ENCODE measurements around the gene SLC23A2. TPM values are rescaled to one million over a fixed set of nuclear protein-coding genes. Genes with fewer than 3 reads are reported as not detected.
"Not testable (repeated sequence)": the region's sequence is repeated elsewhere in the genome, so short reads cannot be mapped to it uniquely, and the experiment has no call there.

Gene SLC23A2
- polyA plus RNA-seq, 1 of the 3 experiments (the other 2 are of a cell fraction), result 14.0 TPM

DNA sequence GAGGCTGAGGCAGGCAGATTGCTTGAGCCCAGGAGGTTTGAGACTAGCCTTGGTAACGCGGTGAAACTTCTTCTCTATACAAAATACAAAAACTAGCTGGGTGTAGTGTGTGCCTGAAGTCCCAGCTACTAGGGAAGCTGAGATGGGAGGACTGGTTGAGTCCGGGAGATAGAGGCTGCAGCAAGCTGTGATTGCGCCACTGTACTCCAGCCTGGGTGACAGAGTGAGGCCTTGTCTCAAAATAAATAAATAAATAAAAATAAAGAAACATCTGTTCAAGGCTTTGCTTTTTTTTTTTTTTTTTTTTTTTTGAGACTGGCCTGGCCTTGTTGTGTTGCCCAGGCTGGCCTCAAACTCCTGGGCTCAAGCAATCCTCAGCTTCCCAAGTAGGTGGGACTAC, 23.7 kb upstream of the SLC23A2 start:
- Histone ChIP-seq H3K27ac (ENCODE audit: low read depth in 2 of 2, low read length in 1 of 2) (no peak overlapping the region), H3K9ac (no peak overlapping the region), H3K4me3 (ENCODE audit: low read depth in 2 of 2, low read length in 1 of 2) (no peak overlapping the region), H3K9me2 (no peaks in the 10 kb centered on the region), H3K36me3 (replicated peaks in 1 of 2; ENCODE audit: control insufficient read depth in 1 of 2, insufficient read depth in 2 of 2, low read length in 1 of 2) (no peaks in the 10 kb centered on the region), H3K9me3 (no peaks in the 10 kb centered on the region), H3K4me1 (ENCODE audit: control insufficient read depth in 1 of 2, insufficient read depth in 2 of 2, low read depth in 1 of 2, low read length in 1 of 2) (no peaks in the 10 kb centered on the region), H3K79me2 (ENCODE audit: insufficient read depth) (no peaks in the 10 kb centered on the region), H3F3A (replicated peaks; ENCODE audit: insufficient read depth) (no peaks in the 10 kb centered on the region), H3K4me2 (no peak overlapping the region), H2AFZ (ENCODE audit: low read depth) (no peak overlapping the region), H3K27me3 (ENCODE audit: insufficient read depth) (no peaks in the 10 kb centered on the region), H4K20me1 (ENCODE audit: insufficient read depth) (no peaks in the 10 kb centered on the region)
- 94% methylated on average over 4 of the region's 4 CpGs for WGBS (ENCODE audit: low lambda C conversion rate)
- TF ChIP-seq ELF1 (IDR thresholded peaks at IDR 0.05) (no peak), POLR2AphosphoS5 (IDR thresholded peaks at IDR 0.05; ENCODE audit: low read depth, low read length) (no peak), EZH2phosphoT487 (IDR thresholded peaks at IDR 0.05; ENCODE audit: borderline replicate concordance, low read depth) (no peak), SMC3 (IDR thresholded peaks at IDR 0.05; ENCODE audit: low read depth, low read length) (no peak), FOXJ3 (CRISPR knock-in tag; IDR thresholded peaks at IDR 0.05) (no peak)
- TF ChIP-seq, protein P1, sequence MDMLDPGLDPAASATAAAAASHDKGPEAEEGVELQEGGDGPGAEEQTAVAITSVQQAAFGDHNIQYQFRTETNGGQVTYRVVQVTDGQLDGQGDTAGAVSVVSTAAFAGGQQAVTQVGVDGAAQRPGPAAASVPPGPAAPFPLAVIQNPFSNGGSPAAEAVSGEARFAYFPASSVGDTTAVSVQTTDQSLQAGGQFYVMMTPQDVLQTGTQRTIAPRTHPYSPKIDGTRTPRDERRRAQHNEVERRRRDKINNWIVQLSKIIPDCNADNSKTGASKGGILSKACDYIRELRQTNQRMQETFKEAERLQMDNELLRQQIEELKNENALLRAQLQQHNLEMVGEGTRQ (IDR thresholded peaks at IDR 0.05; ENCODE audit: borderline replicate concordance, low read depth, low read length), result no peak
- TF ChIP-seq, protein P2, sequence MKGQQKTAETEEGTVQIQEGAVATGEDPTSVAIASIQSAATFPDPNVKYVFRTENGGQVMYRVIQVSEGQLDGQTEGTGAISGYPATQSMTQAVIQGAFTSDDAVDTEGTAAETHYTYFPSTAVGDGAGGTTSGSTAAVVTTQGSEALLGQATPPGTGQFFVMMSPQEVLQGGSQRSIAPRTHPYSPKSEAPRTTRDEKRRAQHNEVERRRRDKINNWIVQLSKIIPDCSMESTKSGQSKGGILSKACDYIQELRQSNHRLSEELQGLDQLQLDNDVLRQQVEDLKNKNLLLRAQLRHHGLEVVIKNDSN (IDR thresholded peaks at IDR 0.05; ENCODE audit: borderline replicate concordance, low read depth), result no peak
- DNase-seq, result no peak
- CTCF ChIA-PET, result no interaction called here
- POLR2A ChIA-PET, result no interaction called here

DNA sequence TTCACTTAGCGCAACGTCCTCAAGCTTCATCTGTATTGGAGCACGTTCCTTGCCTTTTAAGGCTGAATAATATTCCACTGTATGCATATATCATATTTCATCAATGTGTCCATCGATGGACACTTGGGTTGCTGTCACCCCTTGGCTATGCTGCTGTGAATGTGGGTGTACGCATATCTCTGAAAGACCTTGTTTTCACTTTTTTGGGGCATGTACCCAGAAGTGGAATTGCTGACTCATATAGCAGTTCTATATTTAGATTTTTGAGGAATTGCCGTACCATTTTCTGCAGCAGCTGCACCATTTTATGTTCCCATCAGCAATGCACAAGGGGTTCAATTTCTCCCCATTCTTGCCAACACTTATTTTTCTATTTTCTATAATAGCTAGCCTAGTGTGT, 22.8 kb upstream of the SLC23A2 start:
- TF ChIP-seq RXRA (IDR thresholded peaks at IDR 0.05; ENCODE audit: borderline replicate concordance, low read depth) (no peak), CHD2 (IDR thresholded peaks at IDR 0.05; ENCODE audit: low read length, partially characterized antibody) (no peak), MXI1 (IDR thresholded peaks at IDR 0.05; ENCODE audit: low read depth, low read length) (no peak), TEAD4 (IDR thresholded peaks at IDR 0.05; ENCODE audit: borderline replicate concordance, insufficient read depth) (no peak)
- ChIA-PET CTCF (no interaction called here), POLR2A (no interaction called here)
- no peak for DNase-seq
- H3K27me3 ChIP-seq (ENCODE audit: insufficient read depth), result no peaks in the 10 kb centered on the region
- no peaks in the 10 kb centered on the region for H4K20me1 ChIP-seq (ENCODE audit: insufficient read depth)
- no peaks in the 10 kb centered on the region for H3K9me2 ChIP-seq
- no peak overlapping the region for H2AFZ ChIP-seq (ENCODE audit: low read depth)
- no peaks in the 10 kb centered on the region for H3K36me3 ChIP-seq (replicated peaks in 1 of 2; ENCODE audit: control insufficient read depth in 1 of 2, insufficient read depth in 2 of 2, low read length in 1 of 2)
- no peak overlapping the region for H3K4me2 ChIP-seq
- 95% methylated on average over 6 of the region's 6 CpGs for WGBS (ENCODE audit: low lambda C conversion rate)
- H3F3A ChIP-seq (replicated peaks; ENCODE audit: insufficient read depth), result no peaks in the 10 kb centered on the region
- H3K9me3 ChIP-seq, result no peaks in the 10 kb centered on the region
- no peak overlapping the region for H3K9ac ChIP-seq
- no peak overlapping the region for H3K4me3 ChIP-seq (ENCODE audit: low read depth in 2 of 2, low read length in 1 of 2)
- no peaks in the 10 kb centered on the region for H3K79me2 ChIP-seq (ENCODE audit: insufficient read depth)
- no peaks in the 10 kb centered on the region for H3K4me1 ChIP-seq (ENCODE audit: control insufficient read depth in 1 of 2, insufficient read depth in 2 of 2, low read depth in 1 of 2, low read length in 1 of 2)
- H3K27ac ChIP-seq (ENCODE audit: low read depth in 2 of 2, low read length in 1 of 2), result no peak overlapping the region

DNA sequence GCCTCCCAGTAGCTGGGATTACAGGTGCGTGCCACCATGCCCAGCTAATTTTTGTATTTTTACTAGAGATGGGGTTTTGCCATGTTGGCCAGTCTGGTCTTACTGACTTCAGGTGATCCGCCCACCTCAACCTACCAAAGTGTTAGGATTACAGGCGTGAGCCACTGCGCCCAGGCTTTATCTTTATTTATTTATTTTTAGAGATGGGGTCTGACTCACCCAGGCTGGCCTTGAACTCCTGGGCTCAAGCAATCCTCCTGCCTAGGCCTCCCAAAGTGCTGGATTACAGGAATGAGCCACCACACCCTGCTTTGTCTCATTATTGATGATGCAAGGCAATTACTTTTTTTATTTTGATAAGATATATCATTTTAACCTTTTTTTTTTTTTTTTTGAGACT, 21.9 kb upstream of the SLC23A2 start:
- H3K9ac ChIP-seq; CTCF ChIA-PET; H4K20me1 ChIP-seq (ENCODE audit: insufficient read depth); H3K9me2 ChIP-seq; H3K4me2 ChIP-seq; DNase-seq; H3K4me1 ChIP-seq (ENCODE audit: control insufficient read depth in 1 of 2, insufficient read depth in 2 of 2, low read depth in 1 of 2, low read length in 1 of 2); H3F3A ChIP-seq (replicated peaks; ENCODE audit: insufficient read depth); POLR2A ChIA-PET; H2AFZ ChIP-seq (ENCODE audit: low read depth); H3K9me3 ChIP-seq; H3K27ac ChIP-seq (ENCODE audit: low read depth in 2 of 2, low read length in 1 of 2); H3K79me2 ChIP-seq (ENCODE audit: insufficient read depth); H3K27me3 ChIP-seq (ENCODE audit: insufficient read depth); H3K4me3 ChIP-seq (ENCODE audit: low read depth in 2 of 2, low read length in 1 of 2); H3K36me3 ChIP-seq (replicated peaks in 1 of 2; ENCODE audit: control insufficient read depth in 1 of 2, insufficient read depth in 2 of 2, low read length in 1 of 2): not testable (repeated sequence)
- 85% methylated on average over 4 of the region's 4 CpGs for WGBS (ENCODE audit: low lambda C conversion rate)
